ENCODE data around the gene ASPA.

Gene ASPA

DNA sequence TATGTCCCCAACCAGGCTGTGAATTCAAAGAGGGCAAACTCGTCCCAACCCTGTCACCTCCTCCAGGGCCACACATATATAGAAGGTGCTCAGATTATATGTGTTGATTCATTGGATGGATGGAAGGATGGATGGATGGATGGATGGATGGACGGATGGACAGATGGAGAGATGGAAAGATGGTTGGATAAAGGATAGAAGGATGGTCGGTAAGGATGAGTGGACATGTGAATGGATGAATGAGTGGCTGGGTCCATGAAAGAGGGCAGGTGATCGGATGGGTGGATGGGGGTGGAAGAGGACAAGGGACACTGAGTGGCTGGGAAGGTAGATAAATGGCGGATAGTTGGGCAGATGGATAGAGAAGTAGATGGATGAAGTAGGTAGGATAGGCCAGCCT is 51.7 kb downstream of the ASPA start:
- Histone ChIP-seq H3K9me3 (ENCODE audit: insufficient read depth, low read depth, low read length) (no peaks in the 10 kb centered on the region), H3K4me1 (ENCODE audit: insufficient read depth, low read length) (peaks cover 9% of the 10 kb centered on the region), H3K27ac (ENCODE audit: low read depth, low read length) (no peak overlapping the region), H3K9ac (ENCODE audit: low read depth, low read length) (no peak overlapping the region), H3K4me3 (ENCODE audit: low read length) (no peak overlapping the region), H3K36me3 (ENCODE audit: insufficient read depth, low read length) (no peaks in the 10 kb centered on the region), H3K27me3 (ENCODE audit: insufficient read depth, low read length) (no peaks in the 10 kb centered on the region)
- WGBS: 96% methylated on average over 5 of the region's 5 CpGs

DNA sequence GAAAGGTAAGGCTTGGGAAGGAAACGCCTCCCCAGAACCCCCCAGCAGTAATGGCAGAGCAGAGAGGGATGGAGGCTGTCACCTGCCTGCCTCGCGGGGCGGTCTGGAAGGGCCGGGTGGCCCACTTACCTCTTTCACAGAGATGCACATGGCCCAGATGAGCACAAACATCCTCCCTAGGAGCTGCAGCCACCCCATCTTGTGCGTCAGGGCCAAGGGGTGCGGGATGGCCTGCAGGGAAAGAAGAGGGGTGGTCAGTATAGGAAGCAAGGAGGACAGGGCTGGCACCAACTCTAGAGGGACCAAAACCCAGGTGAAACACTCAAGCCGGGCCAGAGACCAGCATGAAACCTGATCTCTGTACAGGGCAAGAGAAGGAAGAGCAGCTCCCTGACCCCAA is 52.1 kb downstream of the ASPA start:
- no peak overlapping the region for H3K27ac ChIP-seq (ENCODE audit: low read depth, low read length)
- 93% methylated on average over 8 of the region's 8 CpGs for WGBS
- no peaks in the 10 kb centered on the region for H3K36me3 ChIP-seq (ENCODE audit: insufficient read depth, low read length)

DNA sequence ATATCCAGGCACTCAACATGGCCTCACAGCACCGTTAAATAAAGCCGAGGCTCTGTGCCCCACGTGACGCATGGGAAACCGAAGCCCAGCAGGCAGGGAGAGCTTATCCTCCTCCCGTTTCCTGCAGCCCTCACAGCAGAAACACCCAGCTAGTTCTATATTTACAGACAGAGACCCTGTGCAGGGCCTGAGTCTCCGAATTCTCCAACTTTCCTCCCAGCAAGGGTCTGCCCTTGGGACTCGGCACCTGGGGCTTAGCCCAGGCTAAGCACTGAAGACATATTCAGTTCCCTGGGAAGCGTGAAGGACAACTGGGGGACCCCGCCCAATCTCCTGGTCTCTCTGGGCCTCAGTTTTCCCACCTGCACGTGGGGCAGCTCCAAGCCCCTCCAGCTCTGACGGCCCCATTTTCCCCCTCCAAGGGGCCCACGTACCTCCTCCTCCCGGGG is 52.6 kb downstream of the ASPA start:
- Histone ChIP-seq H3K36me3 (ENCODE audit: insufficient read depth, low read length) (no peaks in the 10 kb centered on the region), H3K4me1 (ENCODE audit: insufficient read depth, low read length) (peaks cover 9% of the 10 kb centered on the region), H3K9ac (ENCODE audit: low read depth, low read length) (no peak overlapping the region), H3K9me3 (ENCODE audit: insufficient read depth, low read depth, low read length) (no peaks in the 10 kb centered on the region), H3K27ac (ENCODE audit: low read depth, low read length) (no peak overlapping the region), H3K27me3 (ENCODE audit: insufficient read depth, low read length) (no peaks in the 10 kb centered on the region), H3K4me3 (ENCODE audit: low read length) (no peak overlapping the region)
- 81% methylated on average over 14 of the region's 14 CpGs for WGBS

More for the DNA sequence above, 52.1 kb downstream of the ASPA start:
- Histone ChIP-seq H3K9ac (ENCODE audit: low read depth, low read length) (no peak overlapping the region), H3K4me1 (ENCODE audit: insufficient read depth, low read length) (peaks cover 9% of the 10 kb centered on the region), H3K4me3 (ENCODE audit: low read length) (no peak overlapping the region), H3K9me3 (ENCODE audit: insufficient read depth, low read depth, low read length) (no peaks in the 10 kb centered on the region), H3K27me3 (ENCODE audit: insufficient read depth, low read length) (no peaks in the 10 kb centered on the region)

DNA sequence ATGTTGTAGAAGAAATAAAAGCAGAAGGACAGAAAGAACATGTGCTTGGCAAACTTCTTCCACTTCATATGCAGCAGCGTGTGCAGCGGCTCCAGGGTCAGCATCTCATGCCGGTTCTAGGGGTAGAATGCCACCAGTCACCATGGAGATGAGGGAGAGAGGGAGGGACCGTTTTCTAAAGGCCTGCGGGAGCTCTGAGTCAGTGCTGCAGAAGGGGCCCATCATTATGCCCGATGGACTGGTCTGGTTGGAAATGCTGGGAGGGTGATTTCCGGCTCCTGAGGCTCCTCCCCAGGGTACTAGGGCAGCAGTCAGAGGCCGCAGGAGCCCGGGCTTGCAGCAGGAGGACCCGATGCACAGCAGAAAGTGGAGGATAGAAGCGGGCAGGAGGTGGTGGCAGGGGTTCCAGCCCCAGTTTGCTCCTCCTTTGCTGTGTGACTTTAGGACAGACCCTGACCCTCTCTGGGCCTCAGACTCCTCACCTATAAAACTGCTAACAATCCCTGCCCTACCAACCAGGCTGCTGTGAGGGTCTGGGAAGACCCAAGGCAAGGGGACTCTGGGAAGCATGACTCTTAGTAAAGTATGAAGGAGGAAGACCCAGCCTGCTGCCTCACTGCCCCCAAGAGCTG is 53.2 kb downstream of the ASPA start:
- Histone ChIP-seq H3K4me1 (ENCODE audit: insufficient read depth, low read length) (peaks cover 9% of the 10 kb centered on the region), H3K27ac (ENCODE audit: low read depth, low read length) (no peak overlapping the region), H3K9me3 (ENCODE audit: insufficient read depth, low read depth, low read length) (no peaks in the 10 kb centered on the region), H3K36me3 (ENCODE audit: insufficient read depth, low read length) (no peaks in the 10 kb centered on the region), H3K27me3 (ENCODE audit: insufficient read depth, low read length) (no peaks in the 10 kb centered on the region), H3K9ac (ENCODE audit: low read depth, low read length) (no peak overlapping the region), H3K4me3 (ENCODE audit: low read length) (no peak overlapping the region)
- 43% methylated on average over 11 of the region's 11 CpGs for WGBS

DNA sequence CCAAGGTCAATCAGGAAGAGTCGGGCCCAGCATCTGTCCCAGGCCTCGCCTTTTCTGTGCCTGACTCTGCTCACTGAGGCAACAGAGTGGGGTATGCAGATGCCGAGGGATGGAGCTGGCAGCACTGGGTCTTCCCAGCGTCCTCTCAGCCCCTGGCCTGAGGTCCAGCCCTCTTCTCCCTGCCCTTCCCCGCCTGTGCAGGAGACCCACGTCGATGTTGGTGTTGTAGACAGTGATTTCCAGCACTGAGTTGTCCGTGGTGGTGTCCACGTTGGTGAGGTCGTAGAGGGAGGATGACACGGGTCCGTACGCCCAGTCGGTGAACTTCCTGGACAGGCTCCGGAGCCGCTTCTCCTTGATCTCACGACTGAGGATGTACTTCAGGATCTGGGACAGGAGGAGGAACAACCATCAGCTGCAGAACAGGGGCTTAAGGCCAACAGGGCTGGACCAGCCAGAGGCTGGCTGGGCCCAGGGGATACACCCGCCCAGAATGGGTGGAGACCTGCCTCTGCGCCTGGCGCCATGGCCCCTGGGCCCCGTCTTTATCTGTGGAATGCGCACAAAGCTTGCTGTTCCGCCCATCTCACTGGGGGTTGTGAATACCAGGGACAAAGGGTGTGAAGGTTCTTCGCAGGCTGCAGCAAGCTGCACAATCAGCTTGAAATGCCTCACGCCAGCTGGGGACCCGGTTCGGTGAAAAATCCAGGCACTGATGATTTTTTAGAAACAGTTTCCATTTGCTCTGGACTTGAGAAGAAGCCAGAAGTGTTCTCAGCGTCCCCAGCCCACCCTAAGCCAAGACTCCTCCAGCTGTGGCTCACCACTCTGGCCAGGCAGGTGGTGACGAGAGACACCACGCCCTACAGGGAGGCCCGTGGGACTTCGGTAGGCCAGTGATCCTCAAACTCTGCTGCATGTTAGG is 54.3 kb downstream of the ASPA start:
- H3K27ac ChIP-seq (ENCODE audit: low read depth, low read length): peak overlapping the region; percentile 89; the same call in 1 of the 2 replicates
- H3K36me3 ChIP-seq (ENCODE audit: insufficient read depth, low read length): no peaks in the 10 kb centered on the region
- 45% methylated on average over 32 of the region's 32 CpGs for WGBS
- H3K9me3 ChIP-seq (ENCODE audit: insufficient read depth, low read depth, low read length): no peaks in the 10 kb centered on the region
- no peaks in the 10 kb centered on the region for H3K27me3 ChIP-seq (ENCODE audit: insufficient read depth, low read length)
- H3K4me3 ChIP-seq (ENCODE audit: low read length): no peak overlapping the region
- peak overlapping the region; percentile 22; the same call in 1 of the 2 replicates for H3K9ac ChIP-seq (ENCODE audit: low read depth, low read length)
- H3K4me1 ChIP-seq (ENCODE audit: insufficient read depth, low read length): peaks cover 9% of the 10 kb centered on the region

DNA sequence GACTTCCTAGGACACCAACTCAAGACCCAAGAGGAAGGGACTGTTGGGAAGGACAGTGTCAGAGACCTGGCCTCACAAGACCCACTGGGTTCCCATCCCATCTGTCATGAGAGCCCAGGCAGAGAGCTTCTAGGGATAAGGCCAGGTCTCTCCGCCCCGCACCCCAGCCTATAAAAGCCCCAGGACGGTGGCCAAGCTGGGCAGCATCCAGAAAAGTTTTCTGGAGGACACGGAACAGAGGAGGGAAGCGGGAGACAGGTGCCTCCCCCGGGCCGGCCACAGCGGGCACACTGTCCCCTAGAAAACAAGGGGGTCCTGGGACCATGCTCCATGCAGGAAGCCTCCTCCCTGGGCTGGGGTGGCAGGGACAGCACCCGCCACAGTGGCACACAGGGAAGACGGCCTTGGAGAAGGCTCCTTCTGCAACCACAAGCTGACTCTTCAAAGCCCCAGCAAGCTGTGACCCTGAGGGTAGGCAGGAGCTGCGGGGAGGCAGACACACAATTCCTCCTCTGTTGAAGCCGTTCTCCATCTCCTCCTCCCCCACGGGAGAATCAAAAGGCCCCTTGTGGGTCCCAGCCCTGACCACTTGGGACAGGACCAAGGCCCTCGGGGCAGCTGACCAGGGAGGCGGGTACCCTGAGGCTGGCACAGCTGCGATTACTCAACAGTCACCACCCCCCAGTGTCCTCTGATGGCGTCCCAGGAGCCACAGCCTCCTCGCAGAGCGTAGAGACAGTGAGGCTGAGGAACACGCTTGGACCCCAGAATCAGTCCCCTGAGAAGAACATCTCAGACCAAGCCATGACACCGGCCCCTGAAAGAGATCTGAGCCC is 55.7 kb downstream of the ASPA start:
- Histone ChIP-seq H3K4me1 (ENCODE audit: insufficient read depth, low read length) (peaks cover 9% of the 10 kb centered on the region), H3K27ac (ENCODE audit: low read depth, low read length) (no peak overlapping the region), H3K27me3 (ENCODE audit: insufficient read depth, low read length) (no peaks in the 10 kb centered on the region), H3K4me3 (ENCODE audit: low read length) (no peak overlapping the region), H3K36me3 (ENCODE audit: insufficient read depth, low read length) (no peaks in the 10 kb centered on the region), H3K9me3 (ENCODE audit: insufficient read depth, low read depth, low read length) (no peaks in the 10 kb centered on the region), H3K9ac (ENCODE audit: low read depth, low read length) (no peak overlapping the region)
- WGBS: 87% methylated on average over 21 of the region's 21 CpGs

DNA sequence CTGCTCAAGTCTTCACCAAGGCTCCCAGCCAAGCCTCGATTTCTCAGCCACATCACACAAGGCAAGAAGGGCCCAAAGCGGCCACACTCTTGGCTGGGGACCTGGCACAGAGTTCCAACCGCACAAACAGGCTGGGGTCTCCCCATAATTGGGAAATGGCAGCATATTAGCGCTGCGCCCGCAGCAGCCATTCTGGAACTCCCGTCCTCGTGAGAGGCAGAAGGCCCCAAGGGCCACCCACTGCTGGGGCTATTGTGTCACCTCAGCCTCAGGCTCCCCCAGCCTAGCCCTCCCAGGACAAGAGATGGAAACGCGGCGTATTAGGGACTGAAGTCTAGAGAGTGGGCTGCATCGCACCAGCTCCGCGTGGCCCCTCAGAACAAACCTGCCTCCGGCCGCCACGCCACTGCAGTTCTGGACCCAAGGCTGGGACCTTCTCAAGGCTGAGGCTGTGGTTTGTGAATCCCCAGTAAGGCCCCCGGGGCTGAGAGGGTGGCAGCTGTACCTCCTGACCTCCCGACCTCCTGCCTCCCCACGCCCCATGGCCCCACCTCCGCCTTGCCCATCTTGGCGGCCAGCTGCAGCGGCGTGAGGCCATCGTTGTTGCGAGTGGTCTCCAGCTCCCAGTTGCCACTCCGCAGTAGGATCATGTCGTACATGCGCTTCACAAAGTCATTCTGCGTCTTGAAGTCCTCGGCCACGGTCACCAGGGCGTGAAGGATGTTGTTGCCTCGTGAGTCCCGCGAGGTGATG is 56.5 kb downstream of the ASPA start:
- no peaks in the 10 kb centered on the region for H3K27me3 ChIP-seq (ENCODE audit: insufficient read depth, low read length)
- 90% methylated on average over 36 of the region's 36 CpGs for WGBS
- no peaks in the 10 kb centered on the region for H3K36me3 ChIP-seq (ENCODE audit: insufficient read depth, low read length)

DNA sequence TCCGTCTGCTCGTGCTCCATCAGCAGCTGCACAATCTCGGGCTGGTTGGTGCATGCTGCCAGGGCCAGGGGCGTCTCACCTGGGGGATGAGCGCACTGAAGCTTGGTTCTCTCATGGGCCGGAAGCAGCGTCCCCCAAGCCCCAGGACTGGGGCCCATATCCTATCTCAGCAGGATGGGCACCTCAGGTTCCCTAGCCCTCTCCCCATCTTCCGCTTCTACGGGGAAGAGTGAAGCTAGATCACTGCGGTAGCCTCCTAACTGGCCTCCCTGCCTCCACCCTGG is 57.0 kb downstream of the ASPA start:
- WGBS: 94% methylated on average over 10 of the region's 10 CpGs
- H3K27ac ChIP-seq (ENCODE audit: low read depth, low read length): no peak overlapping the region
- H3K9ac ChIP-seq (ENCODE audit: low read depth, low read length): no peak overlapping the region
- H3K27me3 ChIP-seq (ENCODE audit: insufficient read depth, low read length): no peaks in the 10 kb centered on the region
- no peaks in the 10 kb centered on the region for H3K36me3 ChIP-seq (ENCODE audit: insufficient read depth, low read length)
- H3K4me1 ChIP-seq (ENCODE audit: insufficient read depth, low read length): peaks cover 13% of the 10 kb centered on the region
- no peak overlapping the region for H3K4me3 ChIP-seq (ENCODE audit: low read length)
- no peaks in the 10 kb centered on the region for H3K9me3 ChIP-seq (ENCODE audit: insufficient read depth, low read depth, low read length)

More for the DNA sequence above, 56.5 kb downstream of the ASPA start:
- Histone ChIP-seq H3K9ac (ENCODE audit: low read depth, low read length) (no peak overlapping the region), H3K9me3 (ENCODE audit: insufficient read depth, low read depth, low read length) (no peaks in the 10 kb centered on the region), H3K4me1 (ENCODE audit: insufficient read depth, low read length) (peaks cover 13% of the 10 kb centered on the region), H3K27ac (ENCODE audit: low read depth, low read length) (no peak overlapping the region), H3K4me3 (ENCODE audit: low read length) (no peak overlapping the region)

DNA sequence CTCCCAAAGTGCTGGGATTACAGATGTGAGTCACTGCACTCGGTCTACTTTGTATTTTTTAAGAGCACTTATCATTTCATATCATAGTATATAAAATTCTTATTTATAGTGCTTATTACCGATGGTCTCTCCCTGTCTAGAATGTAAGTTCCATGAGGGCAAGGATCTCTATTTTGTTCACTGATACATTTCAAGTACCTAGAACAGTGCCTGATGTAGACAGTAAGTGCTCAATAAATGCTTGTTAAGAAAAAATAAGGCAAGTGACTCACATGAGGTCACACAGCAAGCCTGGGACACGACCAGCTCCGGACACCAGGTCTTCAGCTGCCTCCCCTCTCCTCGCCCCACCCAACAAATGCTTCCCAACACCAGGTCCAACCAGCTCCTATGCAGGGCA is 58.0 kb downstream of the ASPA start:
- Histone ChIP-seq H3K9ac (ENCODE audit: low read depth, low read length) (no peak overlapping the region), H3K27me3 (ENCODE audit: insufficient read depth, low read length) (no peaks in the 10 kb centered on the region), H3K9me3 (ENCODE audit: insufficient read depth, low read depth, low read length) (no peaks in the 10 kb centered on the region), H3K27ac (ENCODE audit: low read depth, low read length) (no peak overlapping the region), H3K4me3 (ENCODE audit: low read length) (no peak overlapping the region), H3K4me1 (ENCODE audit: insufficient read depth, low read length) (peaks cover 13% of the 10 kb centered on the region), H3K36me3 (ENCODE audit: insufficient read depth, low read length) (no peaks in the 10 kb centered on the region)
- WGBS: 95% methylated on average over 4 of the region's 5 CpGs

DNA sequence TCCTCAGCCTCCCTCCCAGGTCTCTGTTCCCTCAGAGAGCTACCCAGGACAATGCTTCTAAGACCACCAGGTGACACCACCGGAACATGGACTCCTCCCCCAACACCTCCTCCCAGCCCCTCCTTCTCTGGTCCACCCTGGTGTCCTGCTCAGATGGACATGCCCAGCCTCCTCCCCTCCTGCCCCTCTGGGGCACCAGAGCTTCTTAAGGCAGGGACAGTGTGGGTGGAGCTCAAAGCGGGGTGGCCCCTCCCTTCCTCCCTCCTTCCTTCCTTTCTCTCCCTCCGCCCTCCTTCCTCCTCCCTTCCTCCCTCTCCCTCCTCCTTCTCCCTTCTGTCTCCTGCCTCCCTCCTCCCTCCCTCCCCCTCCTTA is 59.1 kb downstream of the ASPA start:
- no peak overlapping the region for H3K4me3 ChIP-seq (ENCODE audit: low read length)
- 48% methylated on average over 3 of the region's 3 CpGs for WGBS
- H3K4me1 ChIP-seq (ENCODE audit: insufficient read depth, low read length): peaks cover 11% of the 10 kb centered on the region
- H3K9ac ChIP-seq (ENCODE audit: low read depth, low read length): no peak overlapping the region
- no peak overlapping the region for H3K27ac ChIP-seq (ENCODE audit: low read depth, low read length)
- H3K9me3 ChIP-seq (ENCODE audit: insufficient read depth, low read depth, low read length): no peaks in the 10 kb centered on the region
- no peaks in the 10 kb centered on the region for H3K27me3 ChIP-seq (ENCODE audit: insufficient read depth, low read length)
- H3K36me3 ChIP-seq (ENCODE audit: insufficient read depth, low read length): no peaks in the 10 kb centered on the region
